ENCODE results near the gene RPRD1B.
"Not testable (repeated sequence)": the region's sequence is repeated elsewhere in the genome, so short reads cannot be mapped to it uniquely, and the experiment has no call there.

RPRD1B gene

DNA sequence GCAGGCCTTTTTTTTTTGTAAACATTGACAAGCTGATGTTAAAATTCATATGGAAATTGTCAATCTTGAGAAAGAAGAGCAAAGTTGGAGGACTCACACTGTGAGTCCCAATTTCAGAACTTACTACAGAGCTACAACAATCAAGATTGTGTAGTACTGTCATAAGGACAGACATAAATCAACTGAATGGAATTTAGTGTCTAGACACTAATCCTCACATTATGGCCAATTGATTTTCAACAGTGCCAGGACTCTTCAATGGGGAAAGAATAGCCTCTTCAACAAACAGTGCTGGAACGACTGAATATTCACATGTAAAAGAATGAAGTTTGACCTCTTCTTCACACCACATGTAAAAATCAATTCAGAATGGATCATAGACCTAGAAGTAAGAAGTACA is 70.7 kb downstream of the RPRD1B start:
- no peak for DNase-seq (ENCODE audit: low read depth, low spot score)

DNA sequence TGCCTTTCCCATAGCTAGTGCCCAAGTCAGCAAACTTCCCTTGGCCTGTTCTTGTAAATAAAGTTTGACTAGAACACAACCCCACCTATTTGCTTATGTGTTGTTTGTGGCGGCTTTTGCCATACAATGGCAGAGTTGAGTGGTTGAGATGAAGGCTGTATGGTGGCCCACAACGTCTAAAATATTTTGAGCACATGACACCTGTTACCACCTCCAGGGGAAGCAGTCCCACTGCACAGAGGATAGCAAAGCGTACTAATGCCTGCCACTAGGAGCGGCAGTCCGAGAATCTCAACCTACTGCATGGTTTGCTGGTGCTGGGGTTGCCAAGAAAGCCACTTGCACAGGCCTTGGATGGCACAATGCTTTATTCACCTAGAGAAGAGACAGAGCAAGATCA is 72.9 kb downstream of the RPRD1B start:
- no peak for DNase-seq (ENCODE audit: low read depth, low spot score)

DNA sequence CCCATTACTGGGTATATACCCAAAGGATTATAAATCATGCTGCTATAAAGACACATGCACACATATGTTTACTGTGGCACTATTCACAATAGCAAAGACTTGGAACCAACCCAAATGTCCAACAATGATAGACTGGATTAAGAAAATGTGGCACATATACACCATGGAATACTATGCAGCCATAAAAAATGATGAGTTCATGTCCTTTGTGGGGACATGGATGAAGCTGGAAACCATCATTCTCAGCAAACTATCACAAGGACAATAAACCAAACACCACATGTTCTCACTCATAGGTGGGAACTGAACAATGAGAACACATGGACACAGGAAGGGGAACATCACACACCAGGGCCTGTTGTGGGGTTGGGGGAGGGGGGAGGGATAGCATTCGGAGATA is 73.8 kb downstream of the RPRD1B start:
- DNase-seq (ENCODE audit: low read depth, low spot score) = not testable (repeated sequence)

DNA sequence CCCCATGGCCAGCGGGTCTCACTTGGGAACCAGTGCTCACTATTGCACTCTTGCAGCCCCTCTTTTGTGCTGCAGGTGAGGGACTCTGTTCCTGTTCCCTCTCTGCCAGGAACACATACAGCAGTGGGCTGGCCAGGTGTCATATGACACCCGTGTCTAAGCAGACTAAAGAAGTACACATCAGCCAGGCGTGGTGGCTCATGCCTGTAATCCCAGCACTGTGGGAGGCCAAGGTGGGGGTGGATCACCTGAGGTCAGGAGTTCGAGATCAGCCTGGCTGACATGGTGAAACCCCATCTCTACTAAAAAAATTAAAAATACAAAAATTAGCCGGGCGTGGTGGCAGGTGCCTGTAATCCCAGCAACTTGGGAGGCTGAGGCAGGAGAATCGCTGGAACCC is 74.4 kb downstream of the RPRD1B start:
- DNase-seq (ENCODE audit: low read depth, low spot score) = not testable (repeated sequence)

DNA sequence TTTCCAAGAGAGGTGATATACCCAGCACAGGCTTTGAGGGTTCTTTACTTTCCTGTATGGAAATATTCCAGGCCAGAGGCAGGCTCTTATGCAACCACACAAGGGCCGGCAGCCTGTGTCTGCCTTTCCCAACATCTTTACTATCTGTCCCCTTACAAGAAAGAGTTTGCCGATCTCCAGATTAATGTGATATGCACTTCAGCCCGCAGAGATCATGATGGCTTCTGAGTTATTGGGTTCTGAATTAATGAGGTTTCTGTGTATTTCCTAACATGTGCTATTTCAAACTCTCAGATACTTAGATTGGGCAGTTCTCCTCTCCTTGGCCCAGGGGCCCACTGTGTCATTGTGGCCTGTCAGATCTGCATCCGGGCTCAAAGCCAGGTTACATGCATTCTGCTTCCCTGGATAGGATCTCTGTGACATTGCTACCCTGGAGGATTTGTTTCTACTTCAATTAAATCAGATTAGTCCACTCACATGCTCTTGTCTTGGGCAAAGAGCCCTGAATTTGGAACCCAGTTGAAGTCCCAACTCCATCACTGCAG is 75.0 kb downstream of the RPRD1B start:
- DNase-seq (ENCODE audit: low read depth, low spot score) = no peak

DNA sequence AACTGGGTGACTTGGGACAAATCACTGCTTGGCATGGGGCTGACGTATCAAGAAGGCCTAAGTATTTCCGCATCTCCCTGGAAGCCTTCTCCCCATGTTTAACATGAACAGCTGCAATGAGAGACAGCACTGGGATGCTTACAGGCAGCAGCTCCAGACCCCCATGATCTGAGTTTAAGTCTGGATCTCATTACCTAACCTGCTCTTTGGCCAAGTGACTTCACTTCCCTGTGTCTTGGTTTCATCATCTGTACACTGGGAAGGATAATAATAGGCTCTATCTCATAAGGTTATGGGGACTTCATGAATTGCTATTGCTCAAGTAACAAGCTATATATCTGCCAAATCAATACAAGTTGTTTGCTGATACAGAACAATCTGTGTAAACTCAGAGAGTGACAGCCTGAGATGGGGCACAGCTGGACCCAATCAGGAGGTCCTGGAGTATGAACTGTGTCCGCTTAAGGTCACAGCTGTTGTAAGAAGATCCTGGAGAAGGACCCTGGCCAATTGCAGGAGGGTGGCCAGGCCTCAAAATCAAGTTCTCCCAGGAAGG is 75.5 kb downstream of the RPRD1B start:
- no peak for DNase-seq (ENCODE audit: low read depth, low spot score)

DNA sequence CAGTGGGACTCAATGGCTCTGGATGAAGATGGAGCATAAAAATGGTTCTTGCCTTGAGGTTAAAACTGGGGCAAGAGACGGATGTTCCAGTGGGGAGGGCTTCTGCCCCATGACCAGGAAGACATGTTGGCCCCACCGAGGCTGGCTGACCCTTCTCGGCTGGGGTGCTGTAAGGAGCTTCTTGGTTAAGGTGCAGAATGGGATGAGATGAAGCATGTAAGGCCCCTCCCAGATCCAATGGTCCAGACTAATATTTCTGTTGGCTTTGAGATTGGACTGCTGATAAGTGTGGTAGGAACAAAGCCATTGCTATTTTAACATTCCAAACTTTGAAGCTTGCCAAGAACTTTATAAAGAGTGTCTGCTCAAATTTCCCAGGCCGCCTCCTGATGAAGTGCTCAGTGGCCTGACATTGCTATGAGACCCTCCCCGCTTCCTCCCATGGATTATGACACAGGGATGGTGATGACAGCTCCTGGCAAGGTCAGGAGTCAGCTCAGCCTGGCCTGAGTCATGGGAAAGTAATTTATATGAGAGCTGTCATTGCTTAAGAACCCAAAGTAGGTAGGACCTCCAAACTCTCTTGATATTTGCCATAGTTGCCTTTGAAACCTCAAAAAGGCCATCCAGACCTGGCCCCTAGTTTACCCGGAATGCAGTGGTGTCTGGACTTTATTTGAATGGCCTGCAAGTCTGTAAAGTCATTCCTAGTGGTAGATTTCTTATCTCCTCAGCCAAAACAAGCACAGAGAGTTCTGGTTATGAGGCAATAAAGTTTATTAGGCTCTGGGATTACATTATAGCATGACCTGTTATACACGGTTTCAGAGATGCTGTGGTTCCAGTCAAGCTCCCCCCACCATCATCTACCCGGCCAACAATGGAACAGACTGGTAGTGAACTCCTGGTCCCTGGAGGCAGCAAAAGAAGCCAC is 76.3 kb downstream of the RPRD1B start:
- no peak for DNase-seq (ENCODE audit: low read depth, low spot score)

DNA sequence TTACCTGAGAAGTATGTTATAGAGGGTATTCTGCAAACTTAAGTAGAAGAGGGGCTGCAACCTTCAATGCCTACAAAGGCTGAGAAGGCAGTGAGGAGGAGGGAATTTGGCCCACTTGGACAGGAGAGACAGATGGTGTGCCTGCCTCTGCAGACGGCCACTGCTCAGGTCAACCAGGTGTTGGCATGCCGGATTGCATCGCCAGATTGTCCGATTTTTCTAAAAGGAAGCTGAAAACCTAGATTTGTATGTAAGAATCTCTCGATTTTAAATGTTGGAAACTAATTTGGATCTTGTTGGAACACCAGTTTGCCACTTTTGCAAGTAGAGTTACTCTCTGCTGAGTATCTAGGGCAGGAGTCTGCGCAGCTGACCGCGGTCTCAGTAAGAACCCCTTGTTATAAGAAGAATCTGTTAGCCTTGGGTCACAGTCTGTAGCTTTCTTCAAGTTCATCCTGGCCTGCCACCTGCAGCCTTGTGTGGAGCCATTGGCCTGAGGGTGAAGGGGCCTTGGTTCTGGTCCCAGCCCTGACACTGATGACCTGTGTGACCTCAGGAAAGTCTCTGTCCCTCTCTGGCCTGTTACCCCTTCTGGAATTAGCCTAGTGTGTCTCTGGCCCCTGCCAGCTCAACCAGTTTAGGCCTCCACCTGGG is 77.1 kb downstream of the RPRD1B start:
- DNase-seq (ENCODE audit: low read depth, low spot score) = no peak

DNA sequence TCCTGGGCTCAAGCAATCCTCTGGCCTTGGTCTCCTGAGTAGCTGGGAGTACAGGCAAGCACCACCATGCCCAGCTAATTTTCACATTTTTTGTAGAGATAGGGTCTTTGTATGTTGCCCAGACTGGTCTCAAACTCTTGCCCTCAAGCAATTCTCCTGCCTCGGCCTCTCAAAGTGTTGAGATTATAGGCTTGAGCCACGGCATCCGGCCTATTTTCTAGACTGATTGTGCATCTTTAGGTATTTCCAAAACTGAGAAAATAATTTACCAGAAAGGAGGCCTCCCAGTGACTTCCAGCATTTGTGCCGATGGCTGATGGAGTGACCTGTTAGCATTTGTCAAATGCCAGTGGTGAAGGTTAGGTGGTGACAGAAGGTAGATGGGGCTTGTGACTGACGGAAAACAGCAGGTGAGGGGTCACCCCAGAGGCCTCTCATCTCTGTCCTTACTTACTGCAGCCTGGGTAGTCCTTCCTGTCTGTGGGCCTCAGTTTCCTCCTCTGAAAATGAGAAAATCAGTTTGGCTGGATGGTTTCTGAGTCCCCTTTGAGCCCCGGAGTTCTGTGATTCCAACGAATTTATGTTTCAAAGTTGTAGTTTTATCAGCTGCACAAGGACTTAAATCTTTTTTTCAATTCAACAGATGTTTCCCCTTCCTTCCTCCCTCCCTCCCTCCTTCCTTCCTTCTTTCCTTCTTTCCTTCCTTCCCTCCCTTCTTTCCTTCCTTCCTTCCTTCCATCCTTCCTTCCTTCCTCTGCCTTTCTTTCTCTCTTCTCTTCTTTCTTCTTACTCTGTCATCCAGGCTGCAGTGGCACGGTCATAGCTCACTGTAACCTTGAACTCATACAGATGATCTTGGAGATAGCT is 78.1 kb downstream of the RPRD1B start:
- DNase-seq (ENCODE audit: low read depth, low spot score) = no peak

DNA sequence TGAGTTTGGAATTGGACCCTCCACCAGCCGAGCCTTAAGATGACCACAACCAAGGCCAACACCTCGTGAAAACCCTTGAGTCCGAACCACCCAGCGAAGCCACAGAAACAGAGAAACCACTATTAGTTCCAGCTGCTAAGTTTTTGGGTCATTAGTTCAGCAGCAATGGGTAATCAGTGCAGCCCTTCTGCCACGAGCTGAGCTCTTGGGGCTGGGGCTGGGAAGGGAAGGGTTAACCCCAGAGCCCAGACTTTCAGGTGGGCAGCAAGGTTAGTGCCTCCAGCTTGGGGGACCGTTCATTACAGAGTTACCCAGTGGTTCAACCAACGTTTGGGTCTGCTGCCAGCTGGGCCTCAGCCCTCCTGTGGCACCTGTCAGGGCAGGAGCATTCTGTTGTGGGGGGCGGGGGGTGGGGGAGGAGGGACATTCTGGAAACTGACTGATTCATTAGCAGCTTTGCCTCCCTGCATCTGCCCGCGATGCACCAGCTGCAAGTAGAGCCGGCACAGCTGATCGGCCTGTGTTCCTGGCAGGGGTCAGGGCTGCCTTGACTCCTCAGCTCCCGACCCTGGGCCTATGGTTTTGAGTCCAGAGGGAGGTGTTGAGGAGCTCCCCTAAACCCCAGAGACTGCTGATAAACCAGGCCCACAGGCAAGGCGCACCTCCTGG is 78.8 kb downstream of the RPRD1B start:
- DNase-seq (ENCODE audit: low read depth, low spot score) = no peak

DNA sequence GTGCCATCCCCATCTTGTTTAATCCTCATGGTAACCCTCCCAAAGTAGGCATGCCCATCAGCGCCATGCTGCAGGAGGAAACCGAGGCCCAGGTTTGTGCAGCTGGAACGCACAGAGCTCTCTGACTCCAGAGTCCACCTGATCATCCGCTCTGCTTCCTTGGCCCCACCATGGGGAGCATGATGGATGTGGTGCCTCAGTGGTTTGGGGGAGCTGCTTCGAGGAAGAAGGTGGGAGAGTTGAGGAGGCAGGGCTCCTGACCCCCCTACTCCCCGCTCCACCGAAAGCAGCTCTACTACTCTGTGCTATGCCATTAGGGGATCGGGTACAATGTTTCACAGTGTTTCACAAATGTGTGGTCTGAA is 79.4 kb downstream of the RPRD1B start:
- DNase-seq (ENCODE audit: low read depth, low spot score) = no peak

DNA sequence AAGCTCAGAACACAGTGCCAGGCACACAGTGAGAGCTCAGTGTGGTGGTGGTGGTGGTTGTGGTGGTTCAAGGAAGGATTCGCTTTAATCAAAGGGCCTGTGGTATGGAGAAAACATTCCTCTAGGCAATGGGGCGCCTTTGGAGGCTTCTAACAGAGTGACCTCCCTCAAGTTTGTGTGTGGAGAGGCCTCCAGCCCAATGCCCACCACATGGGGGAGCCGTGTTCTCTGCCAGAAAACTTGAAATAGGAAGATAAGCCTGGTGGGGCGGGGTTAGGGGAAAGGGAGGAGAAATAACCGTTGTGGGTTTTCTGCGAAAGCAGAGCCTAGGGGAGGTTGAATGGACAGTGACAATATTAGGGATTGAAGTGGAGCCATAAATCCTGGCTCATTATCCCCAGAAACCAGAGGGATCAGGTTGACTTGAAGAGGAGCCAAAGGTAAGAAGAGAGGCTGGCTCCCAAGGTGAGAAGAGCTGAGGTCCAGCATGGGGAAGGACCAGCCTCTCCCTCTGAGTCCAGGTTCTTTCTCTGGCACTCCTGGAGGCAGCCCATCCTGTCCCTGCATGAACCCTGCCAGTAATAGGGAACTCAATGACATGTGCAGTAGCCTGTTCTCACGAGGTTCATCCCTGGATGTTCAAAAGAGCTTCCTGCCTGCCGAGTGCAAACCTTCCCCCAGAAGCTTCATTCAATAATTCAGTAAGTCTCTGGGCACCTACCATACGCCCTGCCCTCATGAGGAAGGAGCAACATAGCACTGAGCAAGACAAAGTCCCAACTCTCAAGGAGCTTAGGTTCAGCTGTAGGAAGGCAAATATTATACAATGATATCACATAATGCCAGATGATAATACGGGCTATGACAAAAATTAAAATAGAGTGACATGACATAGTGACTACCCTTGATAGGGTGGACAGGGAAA is 80.1 kb downstream of the RPRD1B start:
- DNase-seq (ENCODE audit: low read depth, low spot score) = no peak

DNA sequence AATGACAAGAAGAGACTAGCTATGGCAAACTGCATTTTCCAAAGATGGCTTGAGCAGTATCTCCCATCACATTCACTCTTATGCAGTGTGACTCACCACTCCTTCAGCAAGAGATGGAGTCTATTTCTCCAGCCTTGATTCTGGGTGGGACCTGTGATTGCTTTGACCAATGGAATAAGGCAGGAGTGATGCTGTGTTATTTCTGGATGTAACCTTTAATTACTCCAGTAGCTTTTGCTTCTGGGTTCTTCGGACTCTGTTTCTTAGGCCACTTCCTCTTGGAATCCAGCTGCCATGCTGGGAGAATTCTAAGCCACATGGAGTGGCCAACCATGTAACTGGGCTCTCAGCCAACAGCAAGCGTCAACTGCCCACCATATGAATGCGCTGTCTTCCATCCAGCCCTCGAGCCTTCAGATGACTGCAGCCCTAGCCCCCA is 80.8 kb downstream of the RPRD1B start:
- no peak for DNase-seq (ENCODE audit: low read depth, low spot score)

DNA sequence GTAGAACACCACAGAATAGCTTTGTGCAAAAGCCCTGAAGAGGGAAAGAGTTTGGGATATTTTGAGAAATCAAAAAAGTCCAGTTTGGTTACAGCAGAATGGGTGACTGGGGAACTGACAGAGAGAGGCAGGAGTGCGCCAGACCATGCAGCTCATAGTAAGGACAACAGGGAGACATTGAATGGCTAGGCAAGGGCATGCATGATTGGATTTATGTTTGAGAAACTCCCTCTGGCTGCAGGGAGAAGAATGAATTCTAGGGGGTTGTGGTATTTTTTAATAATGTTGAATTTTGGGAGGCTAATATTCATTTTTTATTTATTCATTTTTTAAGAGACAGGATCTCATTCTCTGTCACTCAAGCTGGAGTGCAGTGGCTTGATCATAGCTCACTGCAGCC is 81.7 kb downstream of the RPRD1B start:
- DNase-seq (ENCODE audit: low read depth, low spot score) = no peak

DNA sequence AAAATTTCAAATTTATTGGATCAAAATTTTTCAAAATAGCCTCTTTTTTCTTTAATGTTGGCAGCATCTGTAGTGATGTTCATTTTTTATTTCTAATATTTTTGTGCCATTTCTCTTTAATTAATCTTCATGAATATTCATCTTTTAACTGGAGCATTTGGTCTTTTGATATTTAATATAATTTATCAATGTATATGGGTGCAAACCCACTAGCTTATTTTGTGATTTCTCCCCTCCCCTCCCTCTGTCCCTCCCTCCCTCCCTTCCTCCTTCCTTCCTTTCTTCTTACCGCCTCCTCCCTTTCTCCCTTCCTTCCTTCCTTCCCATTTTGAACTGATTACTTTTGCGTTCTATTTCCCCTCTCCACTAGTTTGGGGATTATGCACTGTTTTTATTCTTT is 82.3 kb downstream of the RPRD1B start:
- DNase-seq (ENCODE audit: low read depth, low spot score) = no peak

DNA sequence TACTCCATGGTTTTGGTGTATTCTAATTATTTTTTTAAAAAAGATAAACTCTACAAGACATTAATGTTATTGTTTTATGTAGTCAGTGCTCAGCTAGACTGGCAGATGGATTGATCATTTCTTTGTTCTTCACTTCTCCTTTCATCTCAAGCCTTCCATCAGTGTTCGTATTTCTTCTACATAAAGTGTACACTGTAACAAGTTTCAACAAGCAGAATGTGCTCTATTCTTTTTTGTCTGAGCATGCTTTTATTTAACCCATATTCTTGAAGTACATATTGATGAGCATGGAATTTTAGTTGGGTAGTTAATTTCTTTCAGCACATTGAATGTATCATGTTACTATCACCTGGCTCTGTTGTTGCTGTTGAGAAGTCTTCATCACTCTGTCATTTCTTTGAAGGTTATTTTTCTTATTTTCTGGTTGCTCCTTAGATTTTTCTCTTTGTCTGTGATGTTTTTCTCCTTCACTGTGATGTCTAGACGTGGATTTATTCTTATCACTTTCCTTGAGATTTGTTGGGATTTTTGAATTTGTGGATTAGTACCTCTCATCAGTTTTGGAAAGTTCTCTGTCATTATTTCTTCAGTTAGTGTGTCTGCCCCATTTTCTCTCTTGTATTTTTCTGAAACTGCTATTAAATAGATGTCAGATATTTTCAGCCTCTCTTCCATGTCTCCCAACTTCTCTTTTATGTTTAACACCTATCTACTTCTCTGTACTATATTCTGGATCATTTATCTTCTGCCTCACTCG is 83.0 kb downstream of the RPRD1B start:
- no peak for DNase-seq (ENCODE audit: low read depth, low spot score)

DNA sequence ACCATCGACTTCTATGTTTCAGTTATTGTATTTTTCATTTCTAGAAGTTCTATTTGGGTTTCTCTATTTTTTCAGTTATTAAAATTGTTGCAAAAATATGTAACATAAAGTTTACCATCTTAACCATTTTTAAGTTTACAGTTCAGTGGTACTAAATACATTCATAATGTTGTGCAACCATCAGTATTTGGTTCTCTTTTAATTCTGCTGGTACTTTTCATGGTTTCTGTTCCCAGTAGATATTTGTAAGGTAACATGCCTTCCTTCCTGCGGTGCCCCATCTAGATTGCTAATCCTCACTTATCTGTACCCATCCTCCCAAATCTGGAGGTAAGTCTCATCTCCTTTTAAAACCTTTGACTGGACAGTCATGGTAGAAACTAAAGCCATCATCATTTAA is 83.7 kb downstream of the RPRD1B start:
- no peak for DNase-seq (ENCODE audit: low read depth, low spot score)

DNA sequence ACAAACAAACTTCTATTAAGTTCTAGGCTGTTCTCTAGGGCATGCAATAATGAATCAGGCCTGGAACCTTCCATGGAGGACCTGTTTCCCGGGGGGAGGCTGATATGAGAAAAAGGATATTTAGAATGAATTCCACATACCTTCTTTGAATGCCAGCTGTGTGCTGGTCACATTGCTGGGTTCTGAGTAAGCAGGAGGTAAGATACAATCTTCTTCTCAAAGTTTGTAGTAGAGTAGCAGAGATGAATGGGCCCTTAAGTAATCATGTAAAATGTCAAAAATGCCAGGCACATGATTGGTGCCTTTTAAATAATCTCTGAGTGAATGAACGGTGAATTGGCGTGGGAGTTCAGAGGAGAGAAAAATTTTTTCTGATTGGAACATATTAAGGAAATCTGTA is 84.1 kb downstream of the RPRD1B start:
- no peak for DNase-seq (ENCODE audit: low read depth, low spot score)

DNA sequence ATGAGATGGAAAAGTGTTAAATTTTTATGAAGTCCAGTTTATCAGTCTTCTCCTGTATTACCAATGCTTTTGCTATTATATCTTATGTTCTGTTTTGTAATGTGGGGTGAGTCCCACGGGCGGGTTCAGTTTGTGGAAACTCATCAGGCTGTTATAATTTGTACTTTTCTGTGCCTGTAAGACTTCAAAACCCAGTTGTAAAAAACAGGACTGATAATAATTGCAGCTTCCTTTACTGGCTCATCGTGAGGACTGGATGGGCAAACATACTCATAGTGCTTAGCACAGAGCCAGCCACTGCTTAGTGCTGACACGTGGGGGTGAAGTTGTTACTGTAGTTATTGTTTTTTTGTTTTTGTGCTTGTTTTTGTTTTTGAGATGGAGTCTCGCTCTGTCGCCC is 85.9 kb downstream of the RPRD1B start:
- DNase-seq (ENCODE audit: low read depth, low spot score) = no peak

All from activated CD4-positive, CD25-positive, alpha-beta regulatory T cell treated with anti-CD3 and anti-CD28 coated beads, Interleukin-2, amount 50 U/mL, for 16 hours (primary cell).